ENCODE data around the gene FAAP20. TPM values are rescaled to one million over a fixed set of nuclear protein-coding genes. Genes with fewer than 3 reads are reported as not detected.

Gene FAAP20
- total RNA-seq, 1 experiment from 2014 or later, result 58.0 TPM

- Histone ChIP-seq H3K9me3 (replicated peaks) (no peaks in the 10 kb centered on the region), H3K27me3 (peaks cover 7% of the 10 kb centered on the region; the same call in 1 of the 2 replicates), H3K27ac (no peak overlapping the region), H3K4me1 (peaks cover 16% of the 10 kb centered on the region), H3K4me3 (no peak overlapping the region), H3K36me3 (no peaks in the 10 kb centered on the region)
- DNase-seq, result no peak
These were observed 4.0 kb upstream of the FAAP20 start for GRCh38 chr1:2198571-2198970.

GRCh38 chr1:2197707-2198165, 3.2 kb upstream of the FAAP20 start:
- no peaks in the 10 kb centered on the region for H3K9me3 ChIP-seq (replicated peaks)
- no peaks in the 10 kb centered on the region for H3K36me3 ChIP-seq
- no peak for DNase-seq
- H3K4me1 ChIP-seq, result peaks cover 17% of the 10 kb centered on the region
- H3K27ac ChIP-seq, result no peak overlapping the region
- peaks cover under 1% of the 10 kb centered on the region; the same call in 1 of the 2 replicates for H3K27me3 ChIP-seq
- H3K4me3 ChIP-seq, result no peak overlapping the region

- no peaks in the 10 kb centered on the region for H3K36me3 ChIP-seq
- no peaks in the 10 kb centered on the region; the same call in 1 of the 2 replicates for H3K27me3 ChIP-seq
- H3K4me1 ChIP-seq, result peaks cover 17% of the 10 kb centered on the region
- no peak overlapping the region for H3K27ac ChIP-seq
- no peak overlapping the region for H3K4me3 ChIP-seq
- no peak for DNase-seq
- H3K9me3 ChIP-seq (replicated peaks), result no peaks in the 10 kb centered on the region
These were observed 2.5 kb upstream of the FAAP20 start for GRCh38 chr1:2196901-2197638.

- Histone ChIP-seq H3K4me1 (peaks cover 17% of the 10 kb centered on the region), H3K27ac (no peak overlapping the region), H3K36me3 (no peaks in the 10 kb centered on the region), H3K9me3 (replicated peaks) (no peaks in the 10 kb centered on the region), H3K27me3 (no peaks in the 10 kb centered on the region; the same call in 1 of the 2 replicates), H3K4me3 (no peak overlapping the region)
- no peak for DNase-seq
These were observed 1.2 kb upstream of the FAAP20 start for GRCh38 chr1:2195785-2196184.

GRCh38 chr1:2194898-2195673, 514 bp upstream of the FAAP20 start:
- Histone ChIP-seq H3K27ac (peak overlapping the region; percentile 47), H3K9me3 (replicated peaks) (no peaks in the 10 kb centered on the region), H3K36me3 (no peaks in the 10 kb centered on the region), H3K4me3 (peak overlapping the region; percentile 68), H3K4me1 (peaks cover 11% of the 10 kb centered on the region; the same call in 1 of the 2 replicates), H3K27me3 (no peaks in the 10 kb centered on the region; the same call in 1 of the 2 replicates)
- peak; percentile 92 to 93 for DNase-seq

- Histone ChIP-seq H3K4me3 (peak overlapping the region; percentile 44), H3K27ac (no peak overlapping the region)
- no peak for DNase-seq
These were observed 874 bp downstream of the FAAP20 start for GRCh38 chr1:2193514-2194281.

GRCh38 chr1:2192031-2192995, 2.3 kb downstream of the FAAP20 start:
- H3K27ac ChIP-seq, result no peak overlapping the region
- no peak for DNase-seq
- H3K9me3 ChIP-seq (replicated peaks), result no peaks in the 10 kb centered on the region
- H3K4me1 ChIP-seq, result peaks cover 6% of the 10 kb centered on the region; the same call in 1 of the 2 replicates
- H3K36me3 ChIP-seq, result no peaks in the 10 kb centered on the region
- no peak overlapping the region for H3K4me3 ChIP-seq
- H3K27me3 ChIP-seq, result no peaks in the 10 kb centered on the region

More at GRCh38 chr1:2193514-2194281, 874 bp downstream of the FAAP20 start:
- H3K4me1 ChIP-seq, result peaks cover 6% of the 10 kb centered on the region; the same call in 1 of the 2 replicates
- no peaks in the 10 kb centered on the region for H3K36me3 ChIP-seq
- no peaks in the 10 kb centered on the region; the same call in 1 of the 2 replicates for H3K27me3 ChIP-seq
- H3K9me3 ChIP-seq (replicated peaks), result no peaks in the 10 kb centered on the region

- DNase-seq, result no peak
- Histone ChIP-seq H3K27ac (no peak overlapping the region; the same call in 1 of the 2 replicates), H3K27me3 (no peaks in the 10 kb centered on the region), H3K9me3 (replicated peaks) (no peaks in the 10 kb centered on the region), H3K4me1 (peaks cover 6% of the 10 kb centered on the region; the same call in 1 of the 2 replicates), H3K36me3 (no peaks in the 10 kb centered on the region), H3K4me3 (no peak overlapping the region; the same call in 1 of the 2 replicates)
These were observed 4.0 kb downstream of the FAAP20 start for GRCh38 chr1:2190491-2190976.

- H3K4me3 ChIP-seq, result peak overlapping the region; percentile 54
- H3K9me3 ChIP-seq (replicated peaks), result no peaks in the 10 kb centered on the region
- DNase-seq, result peak; percentile 90 to 91
- no peaks in the 10 kb centered on the region for H3K27me3 ChIP-seq
- peak overlapping the region; percentile 18; the same call in 1 of the 2 replicates for H3K27ac ChIP-seq
- H3K36me3 ChIP-seq, result no peaks in the 10 kb centered on the region
- peaks cover 6% of the 10 kb centered on the region; the same call in 1 of the 2 replicates for H3K4me1 ChIP-seq
These were observed 4.8 kb downstream of the FAAP20 start for GRCh38 chr1:2189459-2190425.

GRCh38 chr1:2188336-2188735, 6.2 kb downstream of the FAAP20 start:
- no peaks in the 10 kb centered on the region for H3K9me3 ChIP-seq (replicated peaks)

GRCh38 chr1:2187619-2188018, 7.0 kb downstream of the FAAP20 start:
- Histone ChIP-seq H3K4me3 (no peak overlapping the region), H3K36me3 (no peaks in the 10 kb centered on the region), H3K9me3 (replicated peaks) (no peaks in the 10 kb centered on the region), H3K27ac (no peak overlapping the region), H3K27me3 (no peaks in the 10 kb centered on the region), H3K4me1 (no peaks in the 10 kb centered on the region; the same call in 1 of the 2 replicates)
- DNase-seq, result no peak

More at GRCh38 chr1:2188336-2188735, 6.2 kb downstream of the FAAP20 start:
- Histone ChIP-seq H3K27ac (no peak overlapping the region), H3K4me1 (no peaks in the 10 kb centered on the region; the same call in 1 of the 2 replicates), H3K36me3 (no peaks in the 10 kb centered on the region), H3K4me3 (no peak overlapping the region), H3K27me3 (no peaks in the 10 kb centered on the region)
- DNase-seq, result no peak

GRCh38 chr1:2186901-2187300, 7.7 kb downstream of the FAAP20 start:
- H3K4me3 ChIP-seq, result no peak overlapping the region
- DNase-seq, result no peak
- H3K27ac ChIP-seq, result no peak overlapping the region
- no peaks in the 10 kb centered on the region for H3K9me3 ChIP-seq (replicated peaks)
- H3K27me3 ChIP-seq, result no peaks in the 10 kb centered on the region
- H3K4me1 ChIP-seq, result no peaks in the 10 kb centered on the region; the same call in 1 of the 2 replicates
- no peaks in the 10 kb centered on the region for H3K36me3 ChIP-seq

All from SJCRH30 (cell line).